Stimulated activated naive B cell treated with anti-CD40 and anti-IgM and Interleukin-4, amounts not matched to agents 10 μg/mL and 1 μg/mL and 100 μg/mL, for 72 hours (primary cell): Measurements from ENCODE around the gene WWOX.

Experiments used
- ATAC-seq, 2 donors: fragments of 150-1000 bp; cut with Tn5 transposase; replicated peaks; 2 replicates each; pipeline ENCODE4 v1.10.0; 2021; ENCODE audit warnings: moderate library complexity in 1 of 2
- DNase-seq: peaks from one replicate; pipeline ENCODE4 v3.0.0; 2021
- H3K27ac Mint-ChIP-seq: one replicate; pipeline ENCODE4 v1.8.0; 2022; ENCODE audit warnings: mild to moderate bottlenecking, mixed read lengths
- H3K27me3 Mint-ChIP-seq, 2 donors: one replicate each; pipeline ENCODE4 v1.8.0; 2022; ENCODE audit warnings: mixed read lengths in 2 of 2
- H3K36me3 Mint-ChIP-seq, 2 donors: one replicate each; pipeline ENCODE4 v1.8.0; 2022; ENCODE audit warnings: mixed read lengths in 2 of 2, mild to moderate bottlenecking in 1 of 2
- H3K4me1 Mint-ChIP-seq, 2 donors: one replicate each; pipeline ENCODE4 v1.8.0; 2022; ENCODE audit warnings: mixed read lengths in 2 of 2, mild to moderate bottlenecking in 1 of 2
- H3K4me3 Mint-ChIP-seq, 2 donors: one replicate each; pipeline ENCODE4 v1.8.0; 2022; ENCODE audit warnings: mild to moderate bottlenecking in 2 of 2, mixed read lengths in 2 of 2, moderate library complexity in 1 of 2
- H3K9me3 Mint-ChIP-seq, 2 donors: one replicate each; pipeline ENCODE4 v1.8.0; 2022; ENCODE audit warnings: mixed read lengths in 2 of 2, mild to moderate bottlenecking in 1 of 2

WWOX gene

DNA sequence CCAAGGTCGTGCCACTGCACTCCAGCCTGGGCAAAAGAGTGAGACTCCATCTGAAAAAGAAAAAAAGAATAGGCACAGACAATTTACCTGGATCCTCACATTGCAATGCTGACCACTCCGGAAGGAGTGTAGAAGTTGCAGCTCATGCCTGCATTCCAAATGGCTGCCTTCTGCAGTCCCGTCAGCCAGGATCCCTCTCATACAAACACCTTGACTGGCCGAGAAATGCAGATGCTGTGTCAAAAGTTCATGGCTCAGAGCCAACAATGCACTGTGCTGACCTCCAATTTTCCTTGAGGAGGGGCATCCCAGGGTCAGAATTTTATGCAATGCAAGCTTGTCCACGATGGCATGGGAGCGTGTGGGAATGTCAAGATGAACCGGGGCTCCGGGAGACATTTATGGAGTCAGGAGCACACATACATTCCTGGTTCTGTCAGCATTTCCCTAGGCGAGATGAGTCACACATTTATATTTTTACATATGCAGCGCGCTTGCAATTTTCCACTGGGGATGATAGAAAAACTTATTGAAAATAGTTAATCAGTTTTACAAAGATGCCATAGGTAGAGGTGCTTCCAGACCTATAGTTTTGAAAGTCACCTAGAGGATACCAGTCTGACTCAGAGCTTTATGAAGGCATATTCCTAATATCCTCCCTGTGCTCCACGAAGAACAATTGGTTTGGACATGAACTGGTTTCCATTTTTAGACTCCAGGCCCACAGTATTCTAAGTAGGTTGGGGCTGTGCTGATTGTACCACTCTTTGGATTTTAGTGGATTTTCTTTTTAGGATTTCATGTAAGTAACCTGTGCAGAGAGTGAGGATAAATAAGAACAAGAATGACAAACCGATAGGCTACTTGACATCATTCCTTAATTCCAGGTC is 886.5 kb downstream of the WWOX start:
- Mint-ChIP-seq H3K4me1 (peaks cover 17 to 20% of the 10 kb centered on the region in 2 donors), H3K36me3 (peaks cover 6 to 9% of the 10 kb centered on the region in 2 donors), H3K27me3 (peaks cover 7 to 8% of the 10 kb centered on the region in 2 donors), H3K9me3 (peaks cover 2 to 4% of the 10 kb centered on the region in 2 donors), H3K4me3 (no peak overlapping the region), H3K27ac (no peak overlapping the region)
- no peak for ATAC-seq
- DNase-seq, result no peak

- Mint-ChIP-seq H3K27ac (no peak overlapping the region), H3K9me3 (peaks cover 2 to 4% of the 10 kb centered on the region in 2 donors), H3K27me3 (peaks cover 7 to 8% of the 10 kb centered on the region in 2 donors), H3K4me3 (no peak overlapping the region), H3K4me1 (peaks cover 17 to 21% of the 10 kb centered on the region in 2 donors), H3K36me3 (peaks cover 6 to 9% of the 10 kb centered on the region in 2 donors)
- ATAC-seq, result no peak
- no peak for DNase-seq
Measured at GRCh38 chr16:78987666-78988065, 888.2 kb downstream of the WWOX start.

DNA sequence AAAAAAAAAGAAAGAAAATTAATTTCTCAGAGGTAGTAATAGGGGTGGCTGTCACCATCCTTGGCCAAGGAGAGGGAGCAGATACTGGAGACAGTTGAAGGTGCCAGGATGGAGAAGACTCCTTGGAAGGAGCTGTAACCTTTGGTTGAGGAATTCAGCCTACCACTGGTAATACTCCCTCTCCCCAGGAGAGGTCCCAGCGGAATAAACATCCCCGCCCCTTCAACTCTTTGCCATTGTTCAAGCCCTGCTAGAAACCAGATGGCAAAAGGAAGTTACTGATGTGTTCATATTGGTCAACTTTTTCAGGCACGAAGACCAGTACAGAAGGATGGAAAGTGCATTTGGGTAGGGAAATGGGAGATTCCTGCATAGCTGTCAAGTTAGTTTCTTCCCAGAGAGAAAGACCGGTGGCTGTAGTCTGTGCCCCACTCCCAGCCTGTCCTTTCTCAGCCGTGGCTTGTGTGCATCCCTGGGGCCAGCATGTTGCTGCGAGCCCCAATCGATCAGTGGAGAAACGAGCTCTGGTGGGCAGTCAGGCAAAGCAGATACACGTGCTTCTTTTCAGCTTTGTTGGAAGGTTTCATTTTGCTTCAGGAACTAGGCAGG is 889.0 kb downstream of the WWOX start:
- H3K27me3 Mint-ChIP-seq, result peaks cover 7 to 8% of the 10 kb centered on the region in 2 donors
- no peaks in the 10 kb centered on the region for H3K9me3 Mint-ChIP-seq
- peaks cover 17 to 21% of the 10 kb centered on the region in 2 donors for H3K4me1 Mint-ChIP-seq
- H3K4me3 Mint-ChIP-seq, result no peak overlapping the region
- ATAC-seq (no peak), DNase-seq (no peak)
- no peak overlapping the region for H3K27ac Mint-ChIP-seq
- peaks cover 0 to 2% of the 10 kb centered on the region in 2 donors for H3K36me3 Mint-ChIP-seq

GRCh38 chr16:78990309-78990701 is 890.9 kb downstream of the WWOX start:
- Mint-ChIP-seq H3K36me3 (no peaks in the 10 kb centered on the region), H3K4me1 (peaks cover 17 to 21% of the 10 kb centered on the region in 2 donors), H3K27me3 (no peaks in the 10 kb centered on the region), H3K9me3 (no peaks in the 10 kb centered on the region), H3K27ac (peak overlapping the region; percentile 65), H3K4me3 (peak overlapping the region; percentile 2 to 6)
- DNase-seq, result no peak
- ATAC-seq, result peak; percentile 50 to 52

GRCh38 chr16:78992001-78992400 is 892.5 kb downstream of the WWOX start:
- Mint-ChIP-seq H3K9me3 (no peaks in the 10 kb centered on the region), H3K4me3 (no peak overlapping the region)

GRCh38 chr16:78993346-78993745 is 893.9 kb downstream of the WWOX start:
- DNase-seq, result no peak
- no peaks in the 10 kb centered on the region for H3K9me3 Mint-ChIP-seq
- no peak overlapping the region for H3K27ac Mint-ChIP-seq
- peaks cover 17 to 21% of the 10 kb centered on the region in 2 donors for H3K4me1 Mint-ChIP-seq
- no peak overlapping the region for H3K4me3 Mint-ChIP-seq
- ATAC-seq, result no peak
- H3K27me3 Mint-ChIP-seq, result peaks cover 0 to 4% of the 10 kb centered on the region in 2 donors
- peaks cover 0 to 9% of the 10 kb centered on the region in 2 donors for H3K36me3 Mint-ChIP-seq

More at GRCh38 chr16:78992001-78992400, 892.5 kb downstream of the WWOX start:
- no peak overlapping the region for H3K27ac Mint-ChIP-seq
- H3K36me3 Mint-ChIP-seq, result peaks cover 0 to 8% of the 10 kb centered on the region in 2 donors
- peaks cover 0 to 4% of the 10 kb centered on the region in 2 donors for H3K27me3 Mint-ChIP-seq
- H3K4me1 Mint-ChIP-seq, result peaks cover 17 to 21% of the 10 kb centered on the region in 2 donors
- DNase-seq (no peak), ATAC-seq (no peak)

GRCh38 chr16:78994135-78994745 is 894.8 kb downstream of the WWOX start:
- ATAC-seq (no peak), DNase-seq (no peak)
- Mint-ChIP-seq H3K9me3 (no peaks in the 10 kb centered on the region), H3K27me3 (peaks cover 0 to 4% of the 10 kb centered on the region in 2 donors), H3K27ac (no peak overlapping the region), H3K4me1 (peaks cover 16 to 18% of the 10 kb centered on the region in 2 donors), H3K36me3 (peaks cover 3 to 13% of the 10 kb centered on the region in 2 donors), H3K4me3 (no peak overlapping the region)

- H3K4me1 Mint-ChIP-seq, result peaks cover 4 to 6% of the 10 kb centered on the region in 2 donors
- H3K27ac Mint-ChIP-seq, result no peak overlapping the region
- ATAC-seq, result no peak
- peaks cover 0 to 4% of the 10 kb centered on the region in 2 donors for H3K27me3 Mint-ChIP-seq
- peaks cover 3 to 13% of the 10 kb centered on the region in 2 donors for H3K36me3 Mint-ChIP-seq
- no peaks in the 10 kb centered on the region for H3K9me3 Mint-ChIP-seq
- DNase-seq, result no peak
- no peak overlapping the region for H3K4me3 Mint-ChIP-seq
Measured at GRCh38 chr16:78995441-78995840, 896.0 kb downstream of the WWOX start.

- Mint-ChIP-seq H3K27me3 (peaks cover 0 to 7% of the 10 kb centered on the region in 2 donors), H3K9me3 (no peaks in the 10 kb centered on the region), H3K27ac (no peak overlapping the region), H3K4me3 (no peak overlapping the region), H3K36me3 (peaks cover 3 to 13% of the 10 kb centered on the region in 2 donors), H3K4me1 (no peaks in the 10 kb centered on the region)
- DNase-seq, result no peak
- no peak for ATAC-seq
Measured at GRCh38 chr16:78996790-78997189, 897.3 kb downstream of the WWOX start.

DNA sequence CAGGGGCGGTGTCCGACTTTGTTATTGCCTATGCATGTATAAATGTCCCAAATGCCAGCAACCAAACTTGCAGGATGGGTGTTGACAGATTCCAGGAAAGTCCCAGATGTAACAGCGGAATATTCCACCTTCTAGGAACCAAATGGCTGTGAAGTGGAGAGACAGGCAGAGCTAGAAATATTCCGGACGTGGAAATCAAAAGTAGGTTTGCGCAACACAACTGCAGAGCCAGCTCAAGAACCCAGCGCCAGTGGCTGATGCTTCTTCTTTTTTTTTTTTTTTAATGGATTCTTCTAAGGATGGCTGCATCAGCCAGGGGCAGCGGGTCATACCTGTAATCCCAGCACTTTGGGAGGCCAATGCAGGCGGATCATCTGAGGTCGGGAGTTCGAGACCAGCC is 899.4 kb downstream of the WWOX start:
- Mint-ChIP-seq H3K27ac (no peak overlapping the region), H3K4me1 (no peaks in the 10 kb centered on the region), H3K36me3 (peaks cover 3 to 13% of the 10 kb centered on the region in 2 donors), H3K27me3 (peaks cover 0 to 7% of the 10 kb centered on the region in 2 donors), H3K9me3 (no peaks in the 10 kb centered on the region), H3K4me3 (no peak overlapping the region)
- no peak for ATAC-seq
- DNase-seq, result no peak

- peaks cover 1 to 5% of the 10 kb centered on the region in 2 donors for H3K4me1 Mint-ChIP-seq
- H3K4me3 Mint-ChIP-seq, result no peak overlapping the region
- H3K36me3 Mint-ChIP-seq, result peaks cover 7 to 15% of the 10 kb centered on the region in 2 donors
- ATAC-seq (no peak), DNase-seq (no peak)
- H3K27ac Mint-ChIP-seq, result no peak overlapping the region
- no peaks in the 10 kb centered on the region for H3K9me3 Mint-ChIP-seq
- peaks cover 0 to 6% of the 10 kb centered on the region in 2 donors for H3K27me3 Mint-ChIP-seq
Measured at GRCh38 chr16:79001156-79001967, 901.9 kb downstream of the WWOX start.

GRCh38 chr16:79003026-79003609 is 903.7 kb downstream of the WWOX start:
- Mint-ChIP-seq H3K4me3 (no peak overlapping the region), H3K9me3 (peaks cover 2 to 5% of the 10 kb centered on the region in 2 donors)

DNA sequence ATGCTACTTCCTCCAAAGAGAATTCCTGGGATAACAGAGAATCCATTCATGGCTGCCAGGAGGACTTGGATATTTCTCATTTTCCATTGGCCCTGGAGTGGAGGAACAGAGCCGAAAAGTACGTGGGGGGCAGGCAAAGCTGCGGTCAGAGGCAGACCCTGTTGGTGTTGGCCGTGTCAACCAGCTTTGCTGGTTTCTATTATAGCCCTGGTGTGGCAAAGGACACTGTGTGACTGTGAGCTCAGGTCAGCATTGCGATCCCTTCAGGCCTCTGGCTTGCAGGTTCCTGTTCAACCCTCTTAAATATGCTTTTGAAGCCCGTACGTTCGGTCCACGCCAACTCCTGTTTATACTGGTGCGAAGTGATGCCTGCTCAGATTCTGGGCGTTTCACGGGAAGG is 904.9 kb downstream of the WWOX start:
- peaks cover 10 to 16% of the 10 kb centered on the region in 2 donors for H3K4me1 Mint-ChIP-seq
- H3K4me3 Mint-ChIP-seq, result no peak overlapping the region
- peaks cover 2 to 5% of the 10 kb centered on the region in 2 donors for H3K9me3 Mint-ChIP-seq
- peaks cover 0 to 8% of the 10 kb centered on the region in 2 donors for H3K27me3 Mint-ChIP-seq
- peaks cover 14 to 15% of the 10 kb centered on the region in 2 donors for H3K36me3 Mint-ChIP-seq
- no peak for DNase-seq
- H3K27ac Mint-ChIP-seq, result no peak overlapping the region
- ATAC-seq, result no peak

More at GRCh38 chr16:79003026-79003609, 903.7 kb downstream of the WWOX start:
- DNase-seq, result no peak
- peaks cover 14 to 16% of the 10 kb centered on the region in 2 donors for H3K36me3 Mint-ChIP-seq
- H3K27ac Mint-ChIP-seq, result no peak overlapping the region
- peaks cover 0 to 8% of the 10 kb centered on the region in 2 donors for H3K27me3 Mint-ChIP-seq
- H3K4me1 Mint-ChIP-seq, result peaks cover 10 to 16% of the 10 kb centered on the region in 2 donors
- ATAC-seq, result no peak
